Middle frontal gyrus (tissue), 1 donor: ENCODE measurements around the gene EHD3.

Source experiments
- DNase-seq: peaks from one replicate; pipeline ENCODE4 v3.0.0-alpha.2; 2015; ENCODE audit warnings: low spot score; ENCODE audit errors: extremely low spot score

EHD3 gene

GRCh38 chr2:31284107-31284506, 50.2 kb downstream of the EHD3 start:
- no peak for DNase-seq

GRCh38 chr2:31286230-31286629, 52.3 kb downstream of the EHD3 start:
- no peak for DNase-seq

- no peak for DNase-seq
These were observed 53.1 kb downstream of the EHD3 start for GRCh38 chr2:31286961-31287550.

GRCh38 chr2:31287654-31288053, 53.7 kb downstream of the EHD3 start:
- DNase-seq = no peak

- DNase-seq = no peak
These were observed 60.2 kb downstream of the EHD3 start for GRCh38 chr2:31294196-31294595.

- DNase-seq = no peak
These were observed 62.8 kb downstream of the EHD3 start for GRCh38 chr2:31296641-31297287.

- DNase-seq = peak; percentile 19
These were observed 63.8 kb downstream of the EHD3 start for GRCh38 chr2:31297751-31298150.

- DNase-seq = no peak
These were observed 65.6 kb downstream of the EHD3 start for GRCh38 chr2:31299547-31299946.

GRCh38 chr2:31300309-31300708, 66.4 kb downstream of the EHD3 start:
- DNase-seq = no peak

- no peak for DNase-seq
These were observed 69.1 kb downstream of the EHD3 start for GRCh38 chr2:31302940-31303563.

- no peak for DNase-seq
These were observed 70.9 kb downstream of the EHD3 start for GRCh38 chr2:31304816-31305215.

- no peak for DNase-seq
These were observed 78.9 kb downstream of the EHD3 start for GRCh38 chr2:31312898-31313297.

GRCh38 chr2:31314761-31315160, 80.8 kb downstream of the EHD3 start:
- DNase-seq = no peak

GRCh38 chr2:31317396-31317795, 83.4 kb downstream of the EHD3 start:
- no peak for DNase-seq

GRCh38 chr2:31318361-31319336, 84.7 kb downstream of the EHD3 start:
- no peak for DNase-seq
